Keratinocyte (primary cell): ENCODE data around the gene PIP4K2C. TPM values are rescaled to one million over a fixed set of nuclear protein-coding genes. Genes with fewer than 3 reads are reported as not detected.

Experiments
- DNase-seq: peaks from one replicate; pipeline ENCODE4 v3.0.0-alpha.2; 2011; ENCODE audit warnings: low read depth, missing footprints, low spot score
- FAIRE-seq: peaks from 2 replicates; lab custom pipeline; 2011; peaks lifted over from hg19 to GRCh38; lab: Jason Lieb, UNC
- H2AFZ ChIP-seq: 2 replicates; pipeline ENCODE4 v1.6.0; 2012; ENCODE audit warnings: low read length, control low read depth, inconsistent platforms; ENCODE audit not compliant: control insufficient read depth
- H3K27ac ChIP-seq: 2 replicates; pipeline ENCODE4 v1.5.1; 2011; ENCODE audit warnings: low read length; ENCODE audit not compliant: control insufficient read depth, insufficient read depth
- H3K27me3 ChIP-seq: 3 replicates; pipeline ENCODE4 v1.6.0; 2011; ENCODE audit warnings: low read length; ENCODE audit not compliant: control insufficient read depth, insufficient read depth; ENCODE audit errors: extremely low read depth
- H3K36me3 ChIP-seq, 2 experiments: 2 replicates in 1 of 2; 3 replicates in 1 of 2; pipeline ENCODE4 v1.5.1; 2011; ENCODE audit warnings: low read length in 2 of 2, mild to moderate bottlenecking in 1 of 2; ENCODE audit not compliant: control insufficient read depth in 2 of 2, insufficient read depth in 2 of 2; ENCODE audit errors: extremely low read depth in 1 of 2
- H3K4me1 ChIP-seq: 3 replicates; pipeline ENCODE4 v1.5.1; 2011; ENCODE audit warnings: low read length; ENCODE audit not compliant: control insufficient read depth, insufficient read depth; ENCODE audit errors: extremely low read depth
- H3K4me2 ChIP-seq: 3 replicates; pipeline ENCODE4 v1.6.0; 2011; ENCODE audit warnings: low read depth, low read length; ENCODE audit not compliant: control insufficient read depth, insufficient read depth; ENCODE audit errors: extremely low read depth
- H3K4me3 ChIP-seq, 3 experiments: fragments of 200-600 bp in 1 of 3; sonication (generic) in 1 of 3; 2 replicates in 2 of 3; 3 replicates in 1 of 3; pipeline ENCODE4 v1.5.1; 2011 to 2016; ENCODE audit warnings: low read length in 3 of 3, mild to moderate bottlenecking in 3 of 3, control low read depth in 2 of 3, inconsistent platforms in 1 of 3, low read depth in 1 of 3, mixed read lengths in 1 of 3, mixed run types in 1 of 3, moderate library complexity in 1 of 3; ENCODE audit not compliant: control insufficient read depth in 2 of 3, insufficient read depth in 2 of 3; ENCODE audit errors: extremely low read depth in 1 of 3
- H3K79me2 ChIP-seq: 2 replicates; pipeline ENCODE4 v1.6.0; 2012; ENCODE audit warnings: low read length; ENCODE audit not compliant: control insufficient read depth, insufficient read depth
- H3K9ac ChIP-seq: 3 replicates; pipeline ENCODE4 v1.6.0; 2011; ENCODE audit warnings: low read length; ENCODE audit not compliant: control insufficient read depth, insufficient read depth; ENCODE audit errors: extremely low read depth
- H3K9me1 ChIP-seq: 3 replicates; pipeline ENCODE4 v1.6.0; 2011; ENCODE audit warnings: low read length; ENCODE audit not compliant: control insufficient read depth, insufficient read depth; ENCODE audit errors: extremely low read depth
- H3K9me3 ChIP-seq: 2 replicates; pipeline ENCODE4 v1.5.1; 2012; ENCODE audit warnings: low read depth, low read length; ENCODE audit not compliant: control insufficient read depth
- H4K20me1 ChIP-seq: 3 replicates; pipeline ENCODE4 v1.6.0; 2011; ENCODE audit warnings: low read length; ENCODE audit not compliant: control insufficient read depth, insufficient read depth; ENCODE audit errors: extremely low read depth
- CTCF ChIP-seq, 3 experiments: IDR thresholded peaks in 1 of 3; conservative IDR thresholded peaks in 1 of 3; optimal IDR thresholded peaks in 1 of 3; 2 replicates in 2 of 3; 3 replicates in 1 of 3; pipeline versions ENCODE3 to v1.5.1; 2011; ENCODE audit warnings: low read length in 3 of 3, mild to moderate bottlenecking in 3 of 3, moderate library complexity in 2 of 3, control low read depth in 1 of 3, inconsistent platforms in 1 of 3; ENCODE audit not compliant: insufficient read depth in 2 of 3; ENCODE audit errors: extremely low read depth in 1 of 3
- EZH2 ChIP-seq: IDR thresholded peaks from one replicate; pipeline ENCODE4 v1.6.1; 2012; ENCODE audit warnings: inconsistent platforms, mild to moderate bottlenecking, low read length, moderate library complexity
- dilution Hi-C: fragments of 300-500 bp; cut with MboI; formaldehyde crosslinking; loops from one replicate; pipeline ENCODE4 v1.7.0; 2020; ENCODE audit warnings: low sequenced_read_pairs; ENCODE audit not compliant: extremely low pct_ligation_motif_present
- polyA plus RNA-seq, 5 experiments: library from polyadenylated mRNA; depleted of rRNA in 3 of 5; stranded (reverse) in 3 of 5; stranded (forward) in 1 of 5; unstranded in 1 of 5; fragments of >200 nt; gene quantifications; 1 replicate in 1 of 5; 2 replicates in 3 of 5; 3 replicates in 1 of 5; pipeline versions ENCODE4 v1.2.1 to v1.2.3, GENCODE V29; 2011 to 2012; ENCODE audit warnings: missing spikeins in 2 of 5, low read depth in 1 of 5, low replicate concordance in 1 of 5

PIP4K2C gene
- polyA plus RNA-seq, 1 donor (not counting 4 experiments of a cell fraction or from before 2014, with no cell fraction given), result 93.6 TPM

GRCh38 chr12:57606821-57607220 is 15.8 kb downstream of the PIP4K2C start:
- Histone ChIP-seq H3K4me1 (peaks cover 15% of the 10 kb centered on the region), H3K36me3 (peaks cover 4 to 7% of the 10 kb centered on the region in 2 experiments)
- no peak for TF ChIP-seq EZH2
- TF ChIP-seq CTCF (optimal IDR thresholded peaks at IDR 0.05 in 1 of 3, IDR thresholded peaks at IDR 0.05 in 1 of 3, conservative IDR thresholded peaks at IDR 0.05 in 1 of 3; ENCODE audit: extremely low read depth in 1 of 3, insufficient read depth in 2 of 3, low read length in 3 of 3), result no peak

GRCh38 chr12:57607958-57608663 is 17.1 kb downstream of the PIP4K2C start:
- FAIRE-seq (no peak), DNase-seq (no peak)
- H3K4me3 ChIP-seq, result no peak overlapping the region
- no peaks in the 10 kb centered on the region for H3K9me1 ChIP-seq
- no peaks in the 10 kb centered on the region for H4K20me1 ChIP-seq
- no peak for TF ChIP-seq EZH2
- H3K9ac ChIP-seq, result no peak overlapping the region
- no peak overlapping the region for H2AFZ ChIP-seq
- no peaks in the 10 kb centered on the region for H3K36me3 ChIP-seq
- no peak overlapping the region for H3K27ac ChIP-seq
- H3K4me1 ChIP-seq, result peaks cover 15% of the 10 kb centered on the region
- H3K4me2 ChIP-seq, result no peak overlapping the region
- dilution Hi-C loops, result no loop called here
- peaks cover 46% of the 10 kb centered on the region for H3K27me3 ChIP-seq
- no peaks in the 10 kb centered on the region for H3K9me3 ChIP-seq
- no peaks in the 10 kb centered on the region for H3K79me2 ChIP-seq

More at GRCh38 chr12:57606821-57607220, 15.8 kb downstream of the PIP4K2C start:
- Histone ChIP-seq H2AFZ (no peak overlapping the region), H3K4me2 (no peak overlapping the region), H3K9ac (no peak overlapping the region), H3K9me3 (no peaks in the 10 kb centered on the region), H3K79me2 (no peaks in the 10 kb centered on the region), H3K4me3 (no peak overlapping the region), H3K27me3 (peaks cover 33% of the 10 kb centered on the region), H4K20me1 (no peaks in the 10 kb centered on the region), H3K27ac (no peak overlapping the region), H3K9me1 (peaks cover 3% of the 10 kb centered on the region)
- FAIRE-seq (no peak), DNase-seq (no peak)
- dilution Hi-C loops, result no loop called here
